Effector memory CD8-positive, alpha-beta T cell (primary cell): Measurements from ENCODE around the gene UPF3A.
"Not testable (repeated sequence)": the region's sequence is repeated elsewhere in the genome, so short reads cannot be mapped to it uniquely, and the experiment has no call there.

Source experiments
- ATAC-seq: fragments of 150-1000 bp; cut with Tn5 transposase; replicated peaks from 2 replicates; pipeline ENCODE4 v1.10.0; 2021; ENCODE audit warnings: mild to moderate bottlenecking, moderate library complexity
- DNase-seq, 3 experiments: peaks; one replicate each; pipeline ENCODE4 v3.0.0; 2021
- H3K27ac Mint-ChIP-seq, 2 donors: one replicate each; pipeline ENCODE4 v1.8.0; 2022; ENCODE audit warnings: mild to moderate bottlenecking in 2 of 2, mixed read lengths in 2 of 2, moderate library complexity in 2 of 2
- H3K27me3 Mint-ChIP-seq, 2 donors: one replicate each; pipeline ENCODE4 v1.8.0; 2022; ENCODE audit warnings: mixed read lengths in 2 of 2
- H3K36me3 Mint-ChIP-seq: one replicate; pipeline ENCODE4 v1.8.0; 2022; ENCODE audit warnings: mild to moderate bottlenecking, moderate library complexity, mixed read lengths; ENCODE audit not compliant: insufficient read depth
- H3K4me1 Mint-ChIP-seq, 2 donors: one replicate each; pipeline ENCODE4 v1.8.0; 2022; ENCODE audit warnings: low read depth in 2 of 2, mixed read lengths in 2 of 2
- H3K4me3 Mint-ChIP-seq, 2 donors: one replicate each; pipeline ENCODE4 v1.8.0; 2022; ENCODE audit warnings: mild to moderate bottlenecking in 2 of 2, mixed read lengths in 2 of 2, moderate library complexity in 2 of 2
- H3K9me3 Mint-ChIP-seq, 2 donors: one replicate each; pipeline ENCODE4 v1.8.0; 2022; ENCODE audit warnings: mixed read lengths in 2 of 2

Gene UPF3A

GRCh38 chr13:114251639-114252440, 29.6 kb upstream of the UPF3A start:
- ATAC-seq, H3K4me3 Mint-ChIP-seq, H3K27me3 Mint-ChIP-seq, DNase-seq, H3K9me3 Mint-ChIP-seq, H3K4me1 Mint-ChIP-seq: not testable (repeated sequence)
- peak overlapping the region in 1 of 2 donors; percentile 46 for H3K27ac Mint-ChIP-seq
- H3K36me3 Mint-ChIP-seq, result peaks cover 73% of the 10 kb centered on the region

- DNase-seq (no peak), ATAC-seq (no peak)
- Mint-ChIP-seq H3K9me3 (no peaks in the 10 kb centered on the region), H3K27ac (peak overlapping the region in 1 of 2 donors; percentile 1), H3K4me3 (no peak overlapping the region), H3K36me3 (peaks cover 65% of the 10 kb centered on the region), H3K4me1 (peaks cover 13 to 16% of the 10 kb centered on the region in 2 donors), H3K27me3 (no peaks in the 10 kb centered on the region)
Observed at GRCh38 chr13:114256547-114256946, 24.9 kb upstream of the UPF3A start.

- DNase-seq (no peak), ATAC-seq (no peak)
- Mint-ChIP-seq H3K27ac (no peak overlapping the region), H3K4me3 (no peak overlapping the region), H3K27me3 (no peaks in the 10 kb centered on the region), H3K4me1 (peaks cover 17 to 18% of the 10 kb centered on the region in 2 donors), H3K9me3 (no peaks in the 10 kb centered on the region), H3K36me3 (peaks cover 68% of the 10 kb centered on the region)
Observed at GRCh38 chr13:114257014-114257413, 24.4 kb upstream of the UPF3A start.

GRCh38 chr13:114258589-114258988, 22.8 kb upstream of the UPF3A start:
- ATAC-seq (no peak), DNase-seq (no peak)
- no peaks in the 10 kb centered on the region for H3K27me3 Mint-ChIP-seq
- H3K4me1 Mint-ChIP-seq, result peaks cover 27 to 31% of the 10 kb centered on the region in 2 donors
- H3K9me3 Mint-ChIP-seq, result no peaks in the 10 kb centered on the region
- peaks cover 61% of the 10 kb centered on the region for H3K36me3 Mint-ChIP-seq
- H3K4me3 Mint-ChIP-seq, result no peak overlapping the region
- H3K27ac Mint-ChIP-seq, result no peak overlapping the region

GRCh38 chr13:114259374-114259773, 22.0 kb upstream of the UPF3A start:
- Mint-ChIP-seq H3K4me3 (no peak overlapping the region), H3K4me1 (peaks cover 28 to 38% of the 10 kb centered on the region in 2 donors), H3K36me3 (peaks cover 64% of the 10 kb centered on the region), H3K27ac (no peak overlapping the region), H3K27me3 (no peaks in the 10 kb centered on the region), H3K9me3 (no peaks in the 10 kb centered on the region)
- ATAC-seq, result no peak
- DNase-seq, result no peak

GRCh38 chr13:114259974-114260373, 21.4 kb upstream of the UPF3A start:
- H3K27ac Mint-ChIP-seq, result no peak overlapping the region
- H3K4me3 Mint-ChIP-seq, result no peak overlapping the region
- ATAC-seq (no peak), DNase-seq (no peak)
- H3K4me1 Mint-ChIP-seq, result peaks cover 30 to 38% of the 10 kb centered on the region in 2 donors
- no peaks in the 10 kb centered on the region for H3K27me3 Mint-ChIP-seq
- H3K9me3 Mint-ChIP-seq, result no peaks in the 10 kb centered on the region
- H3K36me3 Mint-ChIP-seq, result peaks cover 63% of the 10 kb centered on the region

- DNase-seq (no peak), ATAC-seq (no peak)
- Mint-ChIP-seq H3K36me3 (peaks cover 57% of the 10 kb centered on the region), H3K27me3 (no peaks in the 10 kb centered on the region), H3K4me3 (peak overlapping the region; percentile 5 to 12), H3K9me3 (no peaks in the 10 kb centered on the region), H3K27ac (peak overlapping the region in 1 of 2 donors; percentile 87), H3K4me1 (peaks cover 36 to 45% of the 10 kb centered on the region in 2 donors)
Observed at GRCh38 chr13:114260814-114261213, 20.6 kb upstream of the UPF3A start.

- Mint-ChIP-seq H3K27ac (peak overlapping the region; percentile 41 to 87), H3K27me3 (no peaks in the 10 kb centered on the region), H3K36me3 (peaks cover 57% of the 10 kb centered on the region), H3K4me1 (peaks cover 41 to 49% of the 10 kb centered on the region in 2 donors), H3K4me3 (peak overlapping the region; percentile 5 to 12), H3K9me3 (no peaks in the 10 kb centered on the region)
- DNase-seq, result no peak
- ATAC-seq, result no peak
Observed at GRCh38 chr13:114261328-114261965, 20.0 kb upstream of the UPF3A start.

- peak overlapping the region; percentile 13 to 66 for H3K4me3 Mint-ChIP-seq
- H3K27ac Mint-ChIP-seq, result peak overlapping the region; percentile 21 to 80
- no peaks in the 10 kb centered on the region for H3K27me3 Mint-ChIP-seq
- H3K4me1 Mint-ChIP-seq, result peaks cover 51 to 59% of the 10 kb centered on the region in 2 donors
- ATAC-seq (peak; percentile 86), DNase-seq (peak; percentile 50 to 52 (median 51))
- H3K9me3 Mint-ChIP-seq, result no peaks in the 10 kb centered on the region
- H3K36me3 Mint-ChIP-seq, result peaks cover 64% of the 10 kb centered on the region
Observed at GRCh38 chr13:114263578-114263977, 17.8 kb upstream of the UPF3A start.

GRCh38 chr13:114264313-114264712, 17.1 kb upstream of the UPF3A start:
- not testable (repeated sequence) for ATAC-seq, DNase-seq, H3K9me3 Mint-ChIP-seq, H3K4me3 Mint-ChIP-seq, H3K27me3 Mint-ChIP-seq, H3K27ac Mint-ChIP-seq
- peaks cover 56 to 66% of the 10 kb centered on the region in 2 donors for H3K4me1 Mint-ChIP-seq
- H3K36me3 Mint-ChIP-seq, result peaks cover 57% of the 10 kb centered on the region

- H3K36me3 Mint-ChIP-seq, result peaks cover 50% of the 10 kb centered on the region
- ATAC-seq (no peak), DNase-seq (no peak)
- H3K9me3 Mint-ChIP-seq, result no peaks in the 10 kb centered on the region
- H3K27me3 Mint-ChIP-seq, result no peaks in the 10 kb centered on the region
- H3K4me1 Mint-ChIP-seq, result peaks cover 57 to 66% of the 10 kb centered on the region in 2 donors
- peak overlapping the region; percentile 3 to 22 for H3K4me3 Mint-ChIP-seq
- peak overlapping the region in 1 of 2 donors; percentile 82 for H3K27ac Mint-ChIP-seq
Observed at GRCh38 chr13:114264886-114265611, 16.4 kb upstream of the UPF3A start.

GRCh38 chr13:114266241-114266640, 15.2 kb upstream of the UPF3A start:
- peak overlapping the region; percentile 47 to 81 for H3K4me3 Mint-ChIP-seq
- no peaks in the 10 kb centered on the region for H3K9me3 Mint-ChIP-seq
- ATAC-seq (no peak), DNase-seq (no peak)
- H3K27ac Mint-ChIP-seq, result peak overlapping the region; percentile 78 to 82
- H3K4me1 Mint-ChIP-seq, result peaks cover 53 to 57% of the 10 kb centered on the region in 2 donors
- peaks cover 43% of the 10 kb centered on the region for H3K36me3 Mint-ChIP-seq
- no peaks in the 10 kb centered on the region for H3K27me3 Mint-ChIP-seq
